ENCODE measurements around the gene JMJD1C. TPM values are rescaled to one million over a fixed set of nuclear protein-coding genes. Genes with fewer than 3 reads are reported as not detected.

JMJD1C gene
- total RNA-seq, 2 donors from 2014 or later: 91.8 to 103 TPM

DNA sequence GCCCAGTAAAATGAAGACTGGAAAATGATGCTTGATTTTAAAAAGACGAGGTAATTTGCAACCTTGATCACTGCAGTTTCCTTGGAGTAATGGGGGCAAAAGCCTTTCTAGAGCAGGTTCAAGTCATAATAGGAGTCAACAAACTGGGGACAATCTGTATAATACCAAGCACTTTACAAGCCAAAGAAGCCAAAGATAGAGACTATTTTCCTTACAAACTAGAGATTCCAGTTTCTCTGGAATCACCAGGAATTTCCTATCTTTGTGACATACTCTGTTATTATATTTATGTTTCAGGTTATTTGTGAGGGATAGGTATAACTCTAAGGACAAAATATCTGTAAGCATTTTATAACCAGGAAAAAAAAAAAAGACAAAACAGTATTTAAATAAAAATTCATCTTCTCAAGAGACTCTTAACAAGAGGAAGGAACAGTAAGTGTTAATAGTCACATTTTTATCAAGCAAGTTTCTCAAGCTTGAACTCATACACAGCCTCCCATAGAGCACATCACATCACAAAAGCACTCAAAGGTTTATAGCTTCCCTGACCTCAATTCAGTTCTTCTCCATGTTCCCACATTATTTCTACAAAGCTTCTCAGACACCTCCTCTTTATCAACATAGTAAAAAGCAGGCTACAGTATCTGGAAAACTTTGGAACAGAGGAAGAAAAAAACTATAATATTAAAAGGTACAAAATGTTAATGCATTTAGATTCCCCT, 18.9 kb downstream of the JMJD1C start:
- Histone ChIP-seq H3K4me3 (no peak overlapping the region), H3K9me3 (no peaks in the 10 kb centered on the region), H3K36me3 (replicated peaks in 1 of 2; ENCODE audit: insufficient read depth in 1 of 2, low read depth in 2 of 2) (no peaks in the 10 kb centered on the region), H3K4me1 (no peaks in the 10 kb centered on the region), H3K27ac (no peak overlapping the region), H3K27me3 (no peaks in the 10 kb centered on the region)
- intact Hi-C loops (cut with DNase I): no loop called here
- TF ChIP-seq, protein P1, sequence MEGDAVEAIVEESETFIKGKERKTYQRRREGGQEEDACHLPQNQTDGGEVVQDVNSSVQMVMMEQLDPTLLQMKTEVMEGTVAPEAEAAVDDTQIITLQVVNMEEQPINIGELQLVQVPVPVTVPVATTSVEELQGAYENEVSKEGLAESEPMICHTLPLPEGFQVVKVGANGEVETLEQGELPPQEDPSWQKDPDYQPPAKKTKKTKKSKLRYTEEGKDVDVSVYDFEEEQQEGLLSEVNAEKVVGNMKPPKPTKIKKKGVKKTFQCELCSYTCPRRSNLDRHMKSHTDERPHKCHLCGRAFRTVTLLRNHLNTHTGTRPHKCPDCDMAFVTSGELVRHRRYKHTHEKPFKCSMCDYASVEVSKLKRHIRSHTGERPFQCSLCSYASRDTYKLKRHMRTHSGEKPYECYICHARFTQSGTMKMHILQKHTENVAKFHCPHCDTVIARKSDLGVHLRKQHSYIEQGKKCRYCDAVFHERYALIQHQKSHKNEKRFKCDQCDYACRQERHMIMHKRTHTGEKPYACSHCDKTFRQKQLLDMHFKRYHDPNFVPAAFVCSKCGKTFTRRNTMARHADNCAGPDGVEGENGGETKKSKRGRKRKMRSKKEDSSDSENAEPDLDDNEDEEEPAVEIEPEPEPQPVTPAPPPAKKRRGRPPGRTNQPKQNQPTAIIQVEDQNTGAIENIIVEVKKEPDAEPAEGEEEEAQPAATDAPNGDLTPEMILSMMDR (IDR thresholded peaks at IDR 0.05): no peak
- no peak for TF ChIP-seq POLR2A (IDR thresholded peaks at IDR 0.05)
- ATAC-seq (no peak), DNase-seq (no peak)
- 73 to 83% methylated on average over 1 of the region's 1 CpG for WGBS, 2 donors

DNA sequence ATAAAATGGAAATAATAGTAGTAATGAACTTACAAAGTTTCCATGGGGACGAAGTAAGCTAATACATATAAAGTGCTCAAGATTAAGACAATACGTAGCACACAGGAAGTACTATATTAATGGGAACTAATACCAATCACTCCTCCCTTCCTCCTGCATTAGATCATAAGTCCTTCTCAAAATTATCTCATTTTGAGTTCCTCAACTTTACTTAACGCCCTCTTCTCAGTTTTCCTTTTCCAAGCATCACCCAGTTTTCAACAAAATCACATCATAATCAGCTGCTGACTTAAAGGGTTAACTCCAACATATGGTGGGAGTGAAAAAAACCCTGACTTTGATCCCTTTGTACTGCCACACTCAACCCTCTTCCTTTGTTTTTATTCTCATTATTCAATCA, 24.4 kb downstream of the JMJD1C start:
- ATAC-seq (no peak), DNase-seq (no peak)
- no peaks in the 10 kb centered on the region for H3K36me3 ChIP-seq (replicated peaks in 1 of 2; ENCODE audit: insufficient read depth in 1 of 2, low read depth in 2 of 2)
- H3K4me3 ChIP-seq: no peak overlapping the region
- no peak overlapping the region for H3K27ac ChIP-seq
- intact Hi-C loops (cut with DNase I): no loop called here
- no peaks in the 10 kb centered on the region for H3K27me3 ChIP-seq
- H3K4me1 ChIP-seq: peaks cover 33% of the 10 kb centered on the region
- TF ChIP-seq POLR2A (IDR thresholded peaks at IDR 0.05): no peak
- TF ChIP-seq, protein P1 (IDR thresholded peaks at IDR 0.05): no peak
- H3K9me3 ChIP-seq: no peaks in the 10 kb centered on the region
- WGBS, 2 donors: 83 to 90% methylated on average over 3 of the region's 3 CpGs

DNA sequence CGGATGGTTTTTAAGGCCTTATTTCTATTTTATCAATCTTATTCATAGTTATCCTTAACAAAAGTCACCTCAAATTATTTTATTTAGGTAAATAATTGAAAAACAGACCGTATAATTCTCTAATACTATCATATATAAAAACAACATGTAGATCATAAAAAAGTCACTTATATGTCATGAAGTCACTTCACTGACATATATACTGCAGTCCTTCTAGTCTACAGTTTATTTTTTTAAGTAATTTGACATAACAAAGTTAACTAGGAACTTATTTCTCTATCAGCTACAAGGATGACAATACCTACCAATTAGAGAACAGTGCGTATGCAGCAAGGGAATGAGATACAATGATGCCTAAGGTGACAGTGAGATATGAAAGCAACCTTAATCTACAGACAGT, 26.2 kb downstream of the JMJD1C start:
- Histone ChIP-seq H3K27ac (no peak overlapping the region), H3K27me3 (no peaks in the 10 kb centered on the region), H3K36me3 (replicated peaks in 1 of 2; ENCODE audit: insufficient read depth in 1 of 2, low read depth in 2 of 2) (no peaks in the 10 kb centered on the region), H3K4me3 (no peak overlapping the region), H3K4me1 (peaks cover 50% of the 10 kb centered on the region), H3K9me3 (no peaks in the 10 kb centered on the region)
- intact Hi-C loops (cut with DNase I): no loop called here
- no peak for TF ChIP-seq POLR2A (IDR thresholded peaks at IDR 0.05)
- TF ChIP-seq, protein P1 (IDR thresholded peaks at IDR 0.05): no peak
- DNase-seq (no peak), ATAC-seq (no peak)
- 90 to 95% methylated on average over 3 of the region's 3 CpGs for WGBS, 2 donors

DNA sequence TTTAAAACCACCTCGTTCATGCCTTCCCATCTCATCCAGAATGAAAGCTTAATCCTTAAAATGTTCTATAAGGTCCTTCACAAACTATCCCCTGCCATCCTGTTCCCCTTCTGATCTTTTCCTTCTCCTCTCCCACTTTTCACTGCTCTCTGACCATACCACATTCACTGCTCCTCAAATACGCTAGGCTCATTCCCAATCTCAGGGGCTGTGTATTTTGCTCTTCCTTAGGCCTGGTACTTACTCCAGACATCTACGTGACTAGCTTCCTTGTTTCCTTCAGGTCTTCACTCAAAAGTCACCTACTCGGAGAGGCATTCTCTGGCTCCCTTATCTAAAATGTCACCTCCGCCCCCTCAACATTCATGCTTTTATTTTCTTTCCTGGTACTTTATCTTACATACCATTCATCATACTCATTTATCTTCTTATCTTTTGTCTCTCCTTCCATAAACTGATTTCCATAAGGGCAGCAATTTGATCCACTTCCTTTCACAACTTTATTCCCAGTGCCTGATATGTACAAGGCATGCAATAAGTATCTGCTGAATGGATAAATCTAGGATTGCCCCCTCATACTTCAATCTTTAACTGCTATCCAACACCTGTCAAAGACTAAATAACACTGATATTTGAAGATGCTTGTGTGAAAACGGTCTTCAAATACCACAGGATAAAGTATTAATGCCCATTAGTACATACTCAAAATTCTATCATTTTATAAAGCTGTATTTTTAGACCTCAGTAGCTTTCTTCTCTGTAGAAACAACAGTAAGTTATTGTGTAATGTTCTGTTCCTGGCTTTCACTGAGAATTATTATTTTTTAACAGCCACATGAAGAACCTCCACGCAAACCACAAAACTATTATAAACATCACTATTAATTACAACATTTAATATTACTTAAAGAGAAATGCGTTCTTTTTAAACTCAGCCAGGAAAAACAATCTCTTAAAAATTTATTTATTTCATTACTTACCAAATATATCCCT, 27.0 kb downstream of the JMJD1C start:
- no peaks in the 10 kb centered on the region for H3K36me3 ChIP-seq (replicated peaks in 1 of 2; ENCODE audit: insufficient read depth in 1 of 2, low read depth in 2 of 2)
- no peaks in the 10 kb centered on the region for H3K27me3 ChIP-seq
- ATAC-seq: no peak
- peaks cover 58% of the 10 kb centered on the region for H3K4me1 ChIP-seq
- no peak overlapping the region for H3K4me3 ChIP-seq
- H3K9me3 ChIP-seq: no peaks in the 10 kb centered on the region
- WGBS, 2 donors: 67 to 72% methylated on average over 8 of the region's 8 CpGs
- intact Hi-C loops (cut with DNase I): no loop called here
- TF ChIP-seq, protein P1 (IDR thresholded peaks at IDR 0.05): no peak
- TF ChIP-seq POLR2A (IDR thresholded peaks at IDR 0.05): no peak
- DNase-seq: no peak
- H3K27ac ChIP-seq: peak overlapping the region in 1 of 4 donors; percentile 22
